Measurements from ENCODE around the gene PGGT1B. TPM values are rescaled to one million over a fixed set of nuclear protein-coding genes. Genes with fewer than 3 reads are reported as not detected.

PGGT1B gene
- total RNA-seq, 1 experiment from 2014 or later: 48.5 TPM

DNA sequence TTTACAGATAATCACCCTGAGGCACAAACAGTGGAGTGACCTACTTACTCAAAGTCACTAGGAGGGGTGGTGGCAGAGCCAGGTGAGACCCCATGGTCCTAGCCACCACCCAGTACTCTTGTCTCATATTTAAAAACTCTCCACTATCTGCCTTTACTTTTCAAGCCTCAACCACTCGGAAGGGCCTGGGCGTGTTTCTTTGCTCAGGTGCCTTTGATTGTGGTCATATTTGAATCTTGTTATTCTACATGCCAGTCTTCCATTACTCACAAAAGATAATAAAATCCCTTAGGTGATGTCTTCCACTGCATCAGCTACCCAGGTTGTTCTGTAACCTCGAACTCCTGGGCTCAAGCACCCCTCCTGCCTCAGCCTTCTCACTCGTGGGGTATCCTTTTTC is 72.3 kb downstream of the PGGT1B start:
- H3K36me3 Mint-ChIP-seq (ENCODE audit: insufficient read depth, unreplicated experiment): no peaks in the 10 kb centered on the region
- ChIA-PET CTCF (no interaction called here), POLR2A (interaction anchor here (0.6 kb wide), 1 partner anchor 21 kb away, joined by 3 read pairs; the partner anchor contains the start of gene TRIM36)
- TF ChIP-seq, protein P1, sequence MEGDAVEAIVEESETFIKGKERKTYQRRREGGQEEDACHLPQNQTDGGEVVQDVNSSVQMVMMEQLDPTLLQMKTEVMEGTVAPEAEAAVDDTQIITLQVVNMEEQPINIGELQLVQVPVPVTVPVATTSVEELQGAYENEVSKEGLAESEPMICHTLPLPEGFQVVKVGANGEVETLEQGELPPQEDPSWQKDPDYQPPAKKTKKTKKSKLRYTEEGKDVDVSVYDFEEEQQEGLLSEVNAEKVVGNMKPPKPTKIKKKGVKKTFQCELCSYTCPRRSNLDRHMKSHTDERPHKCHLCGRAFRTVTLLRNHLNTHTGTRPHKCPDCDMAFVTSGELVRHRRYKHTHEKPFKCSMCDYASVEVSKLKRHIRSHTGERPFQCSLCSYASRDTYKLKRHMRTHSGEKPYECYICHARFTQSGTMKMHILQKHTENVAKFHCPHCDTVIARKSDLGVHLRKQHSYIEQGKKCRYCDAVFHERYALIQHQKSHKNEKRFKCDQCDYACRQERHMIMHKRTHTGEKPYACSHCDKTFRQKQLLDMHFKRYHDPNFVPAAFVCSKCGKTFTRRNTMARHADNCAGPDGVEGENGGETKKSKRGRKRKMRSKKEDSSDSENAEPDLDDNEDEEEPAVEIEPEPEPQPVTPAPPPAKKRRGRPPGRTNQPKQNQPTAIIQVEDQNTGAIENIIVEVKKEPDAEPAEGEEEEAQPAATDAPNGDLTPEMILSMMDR (IDR thresholded peaks at IDR 0.05; ENCODE audit: unreplicated experiment): no peak
- no peaks in the 10 kb centered on the region for H3K9me3 Mint-ChIP-seq (ENCODE audit: unreplicated experiment)
- DNase-seq (ENCODE audit: unreplicated experiment): no peak
- intact Hi-C loops (cut with micrococcal nuclease): no loop called here
- no peak overlapping the region for H3K4me3 Mint-ChIP-seq (ENCODE audit: unreplicated experiment)
- no peaks in the 10 kb centered on the region for H3K4me1 Mint-ChIP-seq (ENCODE audit: insufficient read depth, unreplicated experiment)
- H3K27ac Mint-ChIP-seq (ENCODE audit: low read depth, unreplicated experiment): no peak overlapping the region
- no peaks in the 10 kb centered on the region for H3K27me3 Mint-ChIP-seq (ENCODE audit: insufficient read depth, unreplicated experiment)
- BruUV-seq (replicated peaks): no TSS peak

GRCh38 chr5:115189866-115190265 is 72.8 kb downstream of the PGGT1B start:
- ChIA-PET CTCF (interaction anchor here (1.0 kb wide), 1 partner anchor 93 kb away, joined by 3 read pairs; no protein-coding TSS in a partner anchor), POLR2A (interaction anchor here (0.6 to 1.1 kb wide), 2 partner anchors 20 to 72 kb away, joined by 3 to 4 read pairs; partner anchors contain the start of gene TRIM36)
- Mint-ChIP-seq H3K27me3 (ENCODE audit: insufficient read depth, unreplicated experiment) (no peaks in the 10 kb centered on the region), H3K27ac (ENCODE audit: low read depth, unreplicated experiment) (no peak overlapping the region), H3K9me3 (ENCODE audit: unreplicated experiment) (no peaks in the 10 kb centered on the region), H3K4me3 (ENCODE audit: unreplicated experiment) (no peak overlapping the region), H3K36me3 (ENCODE audit: insufficient read depth, unreplicated experiment) (no peaks in the 10 kb centered on the region), H3K4me1 (ENCODE audit: insufficient read depth, unreplicated experiment) (no peaks in the 10 kb centered on the region)
- TF ChIP-seq, protein P1 (IDR thresholded peaks at IDR 0.05; ENCODE audit: unreplicated experiment): no peak
- DNase-seq (ENCODE audit: unreplicated experiment): no peak
- no TSS peak for BruUV-seq (replicated peaks)
- intact Hi-C loops (cut with micrococcal nuclease): no loop called here

DNA sequence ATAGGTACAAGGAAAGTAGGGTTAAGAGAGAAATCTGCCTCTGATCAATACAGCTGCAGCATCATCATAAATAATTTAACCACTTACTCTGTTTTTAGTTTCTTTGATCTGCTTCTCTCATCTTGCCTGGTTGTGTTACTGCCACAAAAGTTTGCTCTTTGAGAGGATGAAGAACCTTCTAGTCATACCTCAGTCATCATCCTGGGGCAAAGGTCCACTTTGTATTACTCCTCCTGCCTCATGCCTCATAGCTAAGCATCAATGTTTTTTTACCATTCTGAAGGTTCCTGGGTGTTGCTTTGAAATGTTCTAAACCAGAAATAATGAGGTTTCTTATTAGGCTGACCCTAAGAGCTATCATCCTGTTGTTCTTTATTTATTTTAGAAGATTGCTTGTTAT is 75.9 kb downstream of the PGGT1B start:
- TF ChIP-seq, protein P1 (IDR thresholded peaks at IDR 0.05; ENCODE audit: unreplicated experiment): no peak
- POLR2A ChIA-PET: interaction anchor here (0.7 kb wide), 1 partner anchor 14 kb away, joined by 3 read pairs; no protein-coding TSS in a partner anchor
- intact Hi-C loops (cut with micrococcal nuclease): no loop called here
- Mint-ChIP-seq H3K4me3 (ENCODE audit: unreplicated experiment) (no peak overlapping the region), H3K27me3 (ENCODE audit: insufficient read depth, unreplicated experiment) (peaks cover 9% of the 10 kb centered on the region), H3K36me3 (ENCODE audit: insufficient read depth, unreplicated experiment) (no peaks in the 10 kb centered on the region), H3K4me1 (ENCODE audit: insufficient read depth, unreplicated experiment) (no peaks in the 10 kb centered on the region), H3K27ac (ENCODE audit: low read depth, unreplicated experiment) (no peak overlapping the region), H3K9me3 (ENCODE audit: unreplicated experiment) (no peaks in the 10 kb centered on the region)
- no peak for DNase-seq (ENCODE audit: unreplicated experiment)
- CTCF ChIA-PET: interaction anchor here (0.6 to 0.7 kb wide), 3 partner anchors 333 to 1504 kb away, joined by 3 to 4 read pairs (median 3); no protein-coding TSS in a partner anchor
- BruUV-seq (replicated peaks): no TSS peak

DNA sequence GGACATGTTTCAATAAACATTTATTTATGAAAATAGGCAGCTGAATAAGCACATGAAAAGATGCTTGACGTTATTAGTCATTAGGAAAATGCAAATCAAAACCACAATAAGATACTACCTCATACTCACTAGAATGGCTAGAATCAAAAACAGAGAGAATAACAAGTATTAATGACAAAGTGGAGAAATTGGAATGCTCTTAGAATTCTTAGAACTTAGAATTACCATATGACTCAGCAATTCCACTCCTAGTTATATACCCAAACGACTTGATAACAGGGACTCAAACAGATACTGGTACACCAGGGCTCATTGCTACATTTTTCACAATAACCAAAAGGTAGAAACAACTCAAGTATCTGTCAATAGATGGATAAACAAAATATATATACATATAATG is 77.9 kb downstream of the PGGT1B start:
- no peaks in the 10 kb centered on the region for H3K4me1 Mint-ChIP-seq (ENCODE audit: insufficient read depth, unreplicated experiment)
- no TSS peak for BruUV-seq (replicated peaks)
- ChIA-PET POLR2A (no interaction called here), CTCF (interaction anchor here (0.8 kb wide), 1 partner anchor 46 kb away, joined by 4 read pairs; no protein-coding TSS in a partner anchor)
- TF ChIP-seq, protein P1 (IDR thresholded peaks at IDR 0.05; ENCODE audit: unreplicated experiment): no peak
- no peaks in the 10 kb centered on the region for H3K9me3 Mint-ChIP-seq (ENCODE audit: unreplicated experiment)
- no peaks in the 10 kb centered on the region for H3K36me3 Mint-ChIP-seq (ENCODE audit: insufficient read depth, unreplicated experiment)
- no peak for DNase-seq (ENCODE audit: unreplicated experiment)
- no peak overlapping the region for H3K4me3 Mint-ChIP-seq (ENCODE audit: unreplicated experiment)
- peaks cover 29% of the 10 kb centered on the region for H3K27me3 Mint-ChIP-seq (ENCODE audit: insufficient read depth, unreplicated experiment)
- intact Hi-C loops (cut with micrococcal nuclease): no loop called here
- no peak overlapping the region for H3K27ac Mint-ChIP-seq (ENCODE audit: low read depth, unreplicated experiment)
